A673 (cell line): ENCODE measurements around the gene ST6GALNAC2.

Experiments used
- CTCF ChIP-seq: fragments of 300-800, 200-600 bp; sonication (generic); conservative IDR thresholded peaks from 2 replicates; pipeline ENCODE4 v1.5.1; 2017; ENCODE audit warnings: low read depth, mild to moderate bottlenecking, antibody characterized with exemption, low read length, moderate library complexity, mixed read lengths
- EZH2 ChIP-seq: fragments of 200-600 bp; sonication (generic); IDR thresholded peaks from 2 replicates; pipeline ENCODE4 v1.6.1; 2017; ENCODE audit warnings: borderline replicate concordance, low read depth, mild to moderate bottlenecking, mixed read lengths, antibody characterized with exemption, low read length; ENCODE audit not compliant: poor library complexity, severe bottlenecking

GRCh38 chr17:76627510-76627909 is 41.9 kb upstream of the ST6GALNAC2 start:
- TF ChIP-seq CTCF = no peak
- TF ChIP-seq EZH2 = no peak
